Activated CD8-positive, alpha-beta memory T cell treated with anti-CD3 and anti-CD28 coated beads, Interleukin-2, amount 10 ng/mL, durations not matched to agents 7 days and 5 days (primary cell): Measurements from ENCODE around the gene GABRG3. TPM values are rescaled to one million over a fixed set of nuclear protein-coding genes. Genes with fewer than 3 reads are reported as not detected.

Source experiments
- ATAC-seq: fragments of 150-1000 bp; cut with Tn5 transposase; one replicate; pipeline ENCODE4 v1.10.0; 2021; ENCODE audit warnings: moderate library complexity
- CTCF ChIA-PET: fragments of 350-600 bp; sonication (Branson Sonifier 250); formaldehyde crosslinking; loops from one replicate; lab custom pipeline; 2021; ENCODE audit warnings: antibody characterized with exemption; lab: Charles Lee
- DNase-seq: peaks from one replicate; pipeline ENCODE4 v3.0.0-alpha.2; 2020
- H3K27ac Mint-ChIP-seq: one replicate; pipeline ENCODE4 v1.8.0; 2021; ENCODE audit warnings: mild to moderate bottlenecking, mixed read lengths
- H3K27me3 Mint-ChIP-seq: one replicate; pipeline ENCODE4 v1.8.0; 2021; ENCODE audit warnings: mixed read lengths
- H3K36me3 Mint-ChIP-seq: one replicate; pipeline ENCODE4 v1.8.0; 2021; ENCODE audit warnings: mild to moderate bottlenecking, mixed read lengths
- H3K4me1 Mint-ChIP-seq: one replicate; pipeline ENCODE4 v1.8.0; 2021; ENCODE audit warnings: mixed read lengths
- H3K4me3 Mint-ChIP-seq: one replicate; pipeline ENCODE4 v1.8.0; 2021; ENCODE audit warnings: mild to moderate bottlenecking, moderate library complexity, mixed read lengths
- H3K9me3 Mint-ChIP-seq: one replicate; pipeline ENCODE4 v1.8.0; 2022; ENCODE audit warnings: low read depth, mixed read lengths
- total RNA-seq, 2 experiments: library from RNA; stranded (reverse); gene quantifications; one replicate each; pipeline ENCODE4 v1.2.3, GENCODE V29; 2021

The GABRG3 gene
- total RNA-seq, 2 experiments from 2014 or later: not detected

- DNase-seq (no peak), ATAC-seq (no peak)
- CTCF ChIA-PET: no interaction called here
- Mint-ChIP-seq H3K27me3 (no peaks in the 10 kb centered on the region), H3K4me3 (no peak overlapping the region), H3K36me3 (no peaks in the 10 kb centered on the region), H3K9me3 (no peaks in the 10 kb centered on the region), H3K4me1 (no peaks in the 10 kb centered on the region), H3K27ac (no peak overlapping the region)
Observed at GRCh38 chr15:27084844-27085243, 113.9 kb downstream of the GABRG3 start.

GRCh38 chr15:27086149-27086548, 115.2 kb downstream of the GABRG3 start:
- DNase-seq: no peak
- ATAC-seq: no peak
- CTCF ChIA-PET: no interaction called here
- no peaks in the 10 kb centered on the region for H3K36me3 Mint-ChIP-seq
- H3K4me3 Mint-ChIP-seq: no peak overlapping the region
- H3K4me1 Mint-ChIP-seq: no peaks in the 10 kb centered on the region
- no peak overlapping the region for H3K27ac Mint-ChIP-seq
- H3K9me3 Mint-ChIP-seq: no peaks in the 10 kb centered on the region
- H3K27me3 Mint-ChIP-seq: no peaks in the 10 kb centered on the region

- no peak overlapping the region for H3K4me3 Mint-ChIP-seq
- CTCF ChIA-PET: no interaction called here
- peaks cover 4% of the 10 kb centered on the region for H3K9me3 Mint-ChIP-seq
Observed at GRCh38 chr15:27086805-27087204, 115.8 kb downstream of the GABRG3 start.

GRCh38 chr15:27087651-27088583, 116.9 kb downstream of the GABRG3 start:
- CTCF ChIA-PET: no interaction called here
- H3K4me3 Mint-ChIP-seq: no peak overlapping the region
- H3K9me3 Mint-ChIP-seq: peaks cover 10% of the 10 kb centered on the region

More at GRCh38 chr15:27086805-27087204, 115.8 kb downstream of the GABRG3 start:
- Mint-ChIP-seq H3K27me3 (no peaks in the 10 kb centered on the region), H3K27ac (no peak overlapping the region), H3K36me3 (no peaks in the 10 kb centered on the region), H3K4me1 (no peaks in the 10 kb centered on the region)
- ATAC-seq (no peak), DNase-seq (no peak)

GRCh38 chr15:27088584-27089232, 117.7 kb downstream of the GABRG3 start:
- no peaks in the 10 kb centered on the region for H3K36me3 Mint-ChIP-seq
- no peak for ATAC-seq
- DNase-seq: no peak
- H3K27me3 Mint-ChIP-seq: no peaks in the 10 kb centered on the region
- H3K9me3 Mint-ChIP-seq: peaks cover 12% of the 10 kb centered on the region
- H3K4me1 Mint-ChIP-seq: no peaks in the 10 kb centered on the region
- CTCF ChIA-PET: no interaction called here
- no peak overlapping the region for H3K4me3 Mint-ChIP-seq
- no peak overlapping the region for H3K27ac Mint-ChIP-seq

More at GRCh38 chr15:27087651-27088583, 116.9 kb downstream of the GABRG3 start:
- DNase-seq: no peak
- no peak for ATAC-seq
- Mint-ChIP-seq H3K4me1 (no peaks in the 10 kb centered on the region), H3K36me3 (no peaks in the 10 kb centered on the region), H3K27me3 (no peaks in the 10 kb centered on the region), H3K27ac (no peak overlapping the region)

- H3K36me3 Mint-ChIP-seq: no peaks in the 10 kb centered on the region
- H3K4me3 Mint-ChIP-seq: no peak overlapping the region
- CTCF ChIA-PET: no interaction called here
- H3K4me1 Mint-ChIP-seq: no peaks in the 10 kb centered on the region
- no peak overlapping the region for H3K27ac Mint-ChIP-seq
- peaks cover 13% of the 10 kb centered on the region for H3K9me3 Mint-ChIP-seq
- H3K27me3 Mint-ChIP-seq: no peaks in the 10 kb centered on the region
- ATAC-seq (no peak), DNase-seq (no peak)
Observed at GRCh38 chr15:27089233-27089586, 118.2 kb downstream of the GABRG3 start.

- Mint-ChIP-seq H3K9me3 (peaks cover 15% of the 10 kb centered on the region), H3K36me3 (no peaks in the 10 kb centered on the region), H3K4me1 (no peaks in the 10 kb centered on the region), H3K27me3 (no peaks in the 10 kb centered on the region), H3K4me3 (no peak overlapping the region), H3K27ac (no peak overlapping the region)
- CTCF ChIA-PET: no interaction called here
- ATAC-seq (no peak), DNase-seq (no peak)
Observed at GRCh38 chr15:27089676-27090075, 118.7 kb downstream of the GABRG3 start.

- CTCF ChIA-PET: no interaction called here
- no peaks in the 10 kb centered on the region for H3K27me3 Mint-ChIP-seq
- no peaks in the 10 kb centered on the region for H3K36me3 Mint-ChIP-seq
- DNase-seq (no peak), ATAC-seq (no peak)
- H3K4me1 Mint-ChIP-seq: no peaks in the 10 kb centered on the region
- H3K27ac Mint-ChIP-seq: no peak overlapping the region
- peaks cover 17% of the 10 kb centered on the region for H3K9me3 Mint-ChIP-seq
- no peak overlapping the region for H3K4me3 Mint-ChIP-seq
Observed at GRCh38 chr15:27091270-27091940, 120.4 kb downstream of the GABRG3 start.

- H3K36me3 Mint-ChIP-seq: no peaks in the 10 kb centered on the region
- H3K27ac Mint-ChIP-seq: no peak overlapping the region
- CTCF ChIA-PET: no interaction called here
- H3K27me3 Mint-ChIP-seq: no peaks in the 10 kb centered on the region
- H3K4me1 Mint-ChIP-seq: no peaks in the 10 kb centered on the region
- H3K4me3 Mint-ChIP-seq: no peak overlapping the region
- ATAC-seq (no peak), DNase-seq (no peak)
- peaks cover 19% of the 10 kb centered on the region for H3K9me3 Mint-ChIP-seq
Observed at GRCh38 chr15:27092390-27092789, 121.4 kb downstream of the GABRG3 start.

- no peak overlapping the region for H3K27ac Mint-ChIP-seq
- no peak overlapping the region for H3K4me3 Mint-ChIP-seq
- no peaks in the 10 kb centered on the region for H3K36me3 Mint-ChIP-seq
- no peak for DNase-seq
- peaks cover 26% of the 10 kb centered on the region for H3K9me3 Mint-ChIP-seq
- CTCF ChIA-PET: no interaction called here
- no peaks in the 10 kb centered on the region for H3K27me3 Mint-ChIP-seq
- ATAC-seq: no peak
- no peaks in the 10 kb centered on the region for H3K4me1 Mint-ChIP-seq
Observed at GRCh38 chr15:27094235-27094634, 123.3 kb downstream of the GABRG3 start.

- Mint-ChIP-seq H3K27ac (no peak overlapping the region), H3K36me3 (no peaks in the 10 kb centered on the region), H3K27me3 (no peaks in the 10 kb centered on the region), H3K4me1 (no peaks in the 10 kb centered on the region), H3K4me3 (no peak overlapping the region), H3K9me3 (peaks cover 26% of the 10 kb centered on the region)
- ATAC-seq (no peak), DNase-seq (no peak)
- CTCF ChIA-PET: no interaction called here
Observed at GRCh38 chr15:27095886-27096624, 125.1 kb downstream of the GABRG3 start.

GRCh38 chr15:27097506-27097905, 126.5 kb downstream of the GABRG3 start:
- H3K4me1 Mint-ChIP-seq: no peaks in the 10 kb centered on the region
- no peak for DNase-seq
- no peak for ATAC-seq
- no peak overlapping the region for H3K27ac Mint-ChIP-seq
- CTCF ChIA-PET: no interaction called here
- H3K9me3 Mint-ChIP-seq: peaks cover 22% of the 10 kb centered on the region
- no peak overlapping the region for H3K4me3 Mint-ChIP-seq
- no peaks in the 10 kb centered on the region for H3K27me3 Mint-ChIP-seq
- H3K36me3 Mint-ChIP-seq: no peaks in the 10 kb centered on the region

GRCh38 chr15:27101982-27102381, 131.0 kb downstream of the GABRG3 start:
- Mint-ChIP-seq H3K4me3 (no peak overlapping the region), H3K36me3 (no peaks in the 10 kb centered on the region), H3K27me3 (no peaks in the 10 kb centered on the region), H3K9me3 (peaks cover 12% of the 10 kb centered on the region), H3K4me1 (no peaks in the 10 kb centered on the region), H3K27ac (no peak overlapping the region)
- CTCF ChIA-PET: no interaction called here
- DNase-seq: no peak
- ATAC-seq: no peak
